HL-60 (cell line): ENCODE measurements around the gene FHIT.

Source experiments
- GABPA ChIP-seq: IDR thresholded peaks from 2 replicates; pipeline ENCODE4 v1.6.1; 2012; ENCODE audit warnings: low read depth
- POLR2AphosphoS5 ChIP-seq: IDR thresholded peaks from 2 replicates; pipeline ENCODE4 v1.6.1; 2012; ENCODE audit warnings: low read depth
- SPI1 ChIP-seq: IDR thresholded peaks from 2 replicates; pipeline ENCODE4 v1.6.1; 2012; ENCODE audit warnings: low read depth, mild to moderate bottlenecking, borderline replicate concordance
- TF ChIP-seq, protein P1 (sequence below): IDR thresholded peaks from one replicate; pipeline ENCODE4 v1.5.1; 2011; ENCODE audit warnings: low read length, control low read depth, inconsistent platforms; ENCODE audit not compliant: insufficient read depth

- TF ChIP-seq, protein P1, sequence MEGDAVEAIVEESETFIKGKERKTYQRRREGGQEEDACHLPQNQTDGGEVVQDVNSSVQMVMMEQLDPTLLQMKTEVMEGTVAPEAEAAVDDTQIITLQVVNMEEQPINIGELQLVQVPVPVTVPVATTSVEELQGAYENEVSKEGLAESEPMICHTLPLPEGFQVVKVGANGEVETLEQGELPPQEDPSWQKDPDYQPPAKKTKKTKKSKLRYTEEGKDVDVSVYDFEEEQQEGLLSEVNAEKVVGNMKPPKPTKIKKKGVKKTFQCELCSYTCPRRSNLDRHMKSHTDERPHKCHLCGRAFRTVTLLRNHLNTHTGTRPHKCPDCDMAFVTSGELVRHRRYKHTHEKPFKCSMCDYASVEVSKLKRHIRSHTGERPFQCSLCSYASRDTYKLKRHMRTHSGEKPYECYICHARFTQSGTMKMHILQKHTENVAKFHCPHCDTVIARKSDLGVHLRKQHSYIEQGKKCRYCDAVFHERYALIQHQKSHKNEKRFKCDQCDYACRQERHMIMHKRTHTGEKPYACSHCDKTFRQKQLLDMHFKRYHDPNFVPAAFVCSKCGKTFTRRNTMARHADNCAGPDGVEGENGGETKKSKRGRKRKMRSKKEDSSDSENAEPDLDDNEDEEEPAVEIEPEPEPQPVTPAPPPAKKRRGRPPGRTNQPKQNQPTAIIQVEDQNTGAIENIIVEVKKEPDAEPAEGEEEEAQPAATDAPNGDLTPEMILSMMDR = no peak
- TF ChIP-seq POLR2AphosphoS5 = no peak
- TF ChIP-seq SPI1 = no peak
- no peak for TF ChIP-seq GABPA
Measured at GRCh38 chr3:61172203-61172602, 79.0 kb downstream of the FHIT start.
